T-helper 2 cell (primary cell): ENCODE results near the gene TNFRSF6B.
A peak's percentile ranks its signal among the peaks of the same experiment; 100 is the strongest.

Experiments used
- DNase-seq, 5 experiments: peaks; one replicate each; pipeline versions ENCODE4 v3.0.0 to v3.0.0-alpha.2; 2012 to 2022

Gene TNFRSF6B

DNA sequence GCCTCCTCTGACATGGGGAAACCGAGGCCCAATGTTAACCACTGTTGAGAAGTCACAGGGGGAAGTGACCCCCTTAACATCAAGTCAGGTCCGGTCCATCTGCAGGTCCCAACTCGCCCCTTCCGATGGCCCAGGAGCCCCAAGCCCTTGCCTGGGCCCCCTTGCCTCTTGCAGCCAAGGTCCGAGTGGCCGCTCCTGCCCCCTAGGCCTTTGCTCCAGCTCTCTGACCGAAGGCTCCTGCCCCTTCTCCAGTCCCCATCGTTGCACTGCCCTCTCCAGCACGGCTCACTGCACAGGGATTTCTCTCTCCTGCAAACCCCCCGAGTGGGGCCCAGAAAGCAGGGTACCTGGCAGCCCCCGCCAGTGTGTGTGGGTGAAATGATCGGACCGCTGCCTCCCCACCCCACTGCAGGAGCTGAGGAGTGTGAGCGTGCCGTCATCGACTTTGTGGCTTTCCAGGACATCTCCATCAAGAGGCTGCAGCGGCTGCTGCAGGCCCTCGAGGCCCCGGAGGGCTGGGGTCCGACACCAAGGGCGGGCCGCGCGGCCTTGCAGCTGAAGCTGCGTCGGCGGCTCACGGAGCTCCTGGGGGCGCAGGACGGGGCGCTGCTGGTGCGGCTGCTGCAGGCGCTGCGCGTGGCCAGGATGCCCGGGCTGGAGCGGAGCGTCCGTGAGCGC, 1.6 kb downstream of the TNFRSF6B start:
- no peak for DNase-seq

- peak in 1 of 5 experiments; percentile 39 for DNase-seq
Observed at GRCh38 chr20:63698739-63699465, 2.5 kb downstream of the TNFRSF6B start.

- no peak for DNase-seq
Observed at GRCh38 chr20:63699466-63700198, 3.2 kb downstream of the TNFRSF6B start.

DNA sequence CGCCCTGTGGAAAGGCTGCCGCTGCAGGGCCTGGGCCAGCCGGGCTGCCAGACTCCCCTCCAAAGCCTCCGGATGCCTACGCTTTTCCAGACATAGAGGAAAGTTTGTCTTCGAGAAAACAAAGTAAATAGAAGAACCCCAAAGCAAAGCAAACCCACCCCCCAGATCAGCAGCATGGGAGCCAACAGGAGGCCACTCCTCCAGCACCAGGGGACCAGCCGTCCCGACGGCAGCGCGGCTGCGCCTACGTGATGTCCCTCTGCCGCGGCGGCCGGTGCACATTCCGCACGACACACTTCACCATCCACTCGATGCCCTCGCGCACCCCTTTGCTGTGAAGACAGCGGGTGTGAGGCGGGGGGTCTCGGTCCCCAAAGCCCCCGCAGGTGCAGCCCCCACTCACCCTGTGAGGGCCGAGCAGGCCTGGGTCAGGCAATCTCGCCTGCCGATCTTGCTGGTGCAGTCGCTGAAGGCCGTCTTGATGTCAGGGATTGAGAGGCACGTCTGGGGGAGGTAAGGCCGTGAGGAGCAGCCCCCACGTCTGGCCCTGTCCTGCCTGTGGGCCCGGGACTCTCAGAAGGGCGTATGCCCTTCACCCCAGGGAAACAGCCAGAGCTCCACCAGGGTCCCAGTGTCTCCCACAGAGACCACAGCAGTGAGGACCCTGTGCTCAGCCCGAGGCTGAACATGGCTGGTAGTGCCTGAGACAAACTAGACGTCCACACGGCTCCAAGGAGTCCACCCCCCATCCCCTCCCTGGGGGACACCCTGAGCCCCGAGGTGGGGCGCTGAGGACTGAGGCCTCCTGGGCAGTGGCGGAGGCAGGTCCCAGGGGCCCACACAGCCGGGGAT, 4.0 kb downstream of the TNFRSF6B start:
- DNase-seq = no peak

DNA sequence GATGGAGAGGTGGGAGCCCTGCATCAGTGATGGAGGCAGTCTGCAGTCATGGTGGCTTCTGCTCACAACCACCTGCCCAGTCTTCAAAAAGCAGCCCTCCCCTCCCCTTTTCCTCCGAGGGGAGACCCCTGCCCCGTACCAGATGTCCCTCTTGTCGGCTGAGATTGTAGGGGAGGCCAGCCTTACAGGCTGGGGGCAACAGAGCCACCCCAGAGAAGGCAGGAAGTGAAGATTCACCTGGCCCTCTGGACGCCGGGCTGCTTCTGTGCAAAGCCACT, 4.5 kb downstream of the TNFRSF6B start:
- DNase-seq = no peak

- DNase-seq = peak in 1 of 5 experiments; percentile 28
Observed at GRCh38 chr20:63701329-63702035, 5.0 kb downstream of the TNFRSF6B start.

DNA sequence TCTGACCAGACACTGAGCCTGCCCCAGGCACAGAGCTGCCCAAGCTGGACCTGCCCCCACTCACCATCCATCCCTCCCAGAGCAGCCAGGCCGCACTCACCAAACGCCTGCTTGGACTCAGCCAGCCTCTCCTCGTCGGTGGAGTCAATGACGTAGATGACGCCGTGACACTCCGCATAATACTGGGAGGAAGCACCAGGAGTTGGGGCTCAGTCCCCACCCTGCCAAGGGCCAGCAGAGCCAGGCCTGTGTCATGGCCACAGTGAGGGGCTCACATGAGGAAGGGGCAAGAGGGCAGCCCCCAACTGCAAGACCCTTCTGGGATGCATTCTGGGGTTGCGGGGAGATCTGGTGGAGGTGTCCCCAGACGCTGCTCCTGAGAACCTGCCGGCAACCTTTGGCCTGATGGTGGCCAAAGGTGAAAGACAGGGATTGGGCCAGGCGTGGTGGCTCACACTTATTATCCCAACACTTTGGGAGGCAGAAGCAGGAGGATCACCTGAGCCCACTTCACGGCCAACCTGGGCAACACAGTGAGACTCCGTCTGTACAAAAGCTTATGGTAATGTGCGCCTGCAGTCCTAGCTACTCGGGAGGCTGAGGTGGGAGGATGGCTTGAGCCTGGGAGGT, 5.7 kb downstream of the TNFRSF6B start:
- DNase-seq = no peak

GRCh38 chr20:63702751-63703470, 6.5 kb downstream of the TNFRSF6B start:
- no peak for DNase-seq

DNA sequence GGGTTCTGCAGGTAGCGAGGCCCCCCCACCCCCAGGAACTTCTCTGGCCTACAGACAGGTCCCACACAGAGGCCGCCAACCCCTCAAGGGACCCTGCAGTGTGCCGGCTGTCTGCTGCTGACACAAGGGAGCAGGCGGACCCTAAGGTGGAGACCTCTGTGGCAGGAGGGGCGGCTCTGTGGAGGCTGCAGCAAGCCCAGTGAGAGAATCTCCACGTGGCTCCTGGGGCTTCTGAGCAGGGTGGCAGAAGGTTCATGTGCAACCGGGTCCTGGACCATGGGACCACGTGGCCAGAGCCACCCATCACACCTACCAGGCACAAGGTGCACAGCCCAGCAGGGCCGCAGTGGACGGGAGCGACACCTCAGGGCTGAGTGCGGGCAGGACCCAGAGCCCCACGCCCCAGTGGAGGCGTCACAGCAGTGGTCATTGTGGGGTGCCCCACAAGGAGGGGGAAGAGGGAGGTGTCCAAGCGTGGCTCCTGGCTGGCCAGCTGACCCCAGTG, 7.1 kb downstream of the TNFRSF6B start:
- DNase-seq = no peak

DNA sequence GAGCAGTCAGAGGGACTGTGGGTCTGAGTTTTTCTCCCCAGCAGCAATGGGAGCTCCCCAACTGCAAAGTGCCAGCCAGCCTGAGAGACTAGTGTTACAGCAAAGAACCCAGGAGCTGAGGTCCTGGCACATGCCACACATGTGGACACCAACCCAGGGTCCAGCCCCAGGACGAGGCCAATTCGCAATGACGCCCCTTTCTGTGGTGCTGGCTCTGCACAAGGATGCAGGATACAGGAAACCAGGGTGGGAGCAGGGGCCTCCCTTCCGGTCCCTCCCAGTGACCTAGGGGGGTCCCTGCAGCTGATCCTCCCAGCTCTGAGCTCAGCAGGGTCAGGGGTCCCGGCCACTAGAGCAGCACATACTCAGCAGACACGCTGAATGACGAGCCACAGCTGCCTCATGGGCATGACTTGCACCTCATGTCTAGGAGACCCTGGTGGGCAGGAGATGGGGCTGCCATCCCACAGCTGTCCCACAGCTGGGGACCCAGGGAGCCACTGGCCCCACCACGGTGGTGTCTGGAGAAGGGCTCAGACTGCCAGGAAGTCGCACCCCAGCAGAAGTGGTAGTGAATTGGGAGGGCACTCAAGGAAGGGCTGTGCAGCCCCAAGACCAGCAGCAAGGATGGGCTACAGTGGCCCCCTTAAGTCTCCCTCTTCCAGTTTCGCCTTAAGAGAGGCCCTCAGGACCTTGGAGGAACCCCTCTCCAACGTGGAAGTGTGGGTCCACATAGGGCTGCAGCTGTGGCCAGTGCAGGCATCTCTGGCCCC, 7.7 kb downstream of the TNFRSF6B start:
- DNase-seq = no peak

GRCh38 chr20:63704749-63705117, 8.3 kb downstream of the TNFRSF6B start:
- DNase-seq = no peak

DNA sequence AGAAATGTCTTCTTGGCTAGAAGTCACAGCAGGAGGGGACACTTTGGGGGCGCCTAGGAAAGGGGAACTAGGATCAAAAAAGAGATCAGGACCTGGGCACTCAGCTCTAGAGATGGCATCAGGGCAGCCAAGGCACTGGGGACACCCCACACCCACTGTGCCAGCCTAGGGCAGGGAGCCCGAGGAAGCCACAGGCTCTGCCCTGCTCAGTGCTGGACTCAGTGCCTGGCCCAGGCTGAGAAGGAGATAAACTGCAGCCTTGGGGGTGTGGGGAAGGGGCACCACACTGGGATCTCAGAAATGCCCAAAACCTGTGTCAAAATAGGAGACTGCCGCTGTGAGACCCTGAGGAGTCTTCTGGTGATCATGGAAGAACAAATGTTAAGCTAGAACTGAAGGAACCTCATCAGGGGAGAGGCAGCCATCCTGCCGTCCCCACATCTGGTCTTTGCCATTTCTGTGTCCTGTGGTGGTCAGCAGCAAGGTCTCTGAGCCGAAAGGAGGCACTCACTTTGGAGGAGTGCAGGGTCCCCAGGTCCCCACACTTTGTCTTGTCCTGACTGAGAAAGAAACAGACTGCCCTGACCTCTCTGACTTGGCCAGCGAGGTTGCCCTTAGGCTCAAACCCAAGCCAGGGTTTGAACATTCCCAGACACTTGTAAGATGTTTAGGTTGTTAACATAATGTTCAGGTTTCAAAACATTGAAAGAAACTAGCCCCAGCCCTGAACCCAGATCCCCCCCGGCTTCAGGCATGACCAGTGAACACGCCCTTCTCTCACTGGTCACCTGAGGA, 9.0 kb downstream of the TNFRSF6B start:
- no peak for DNase-seq

DNA sequence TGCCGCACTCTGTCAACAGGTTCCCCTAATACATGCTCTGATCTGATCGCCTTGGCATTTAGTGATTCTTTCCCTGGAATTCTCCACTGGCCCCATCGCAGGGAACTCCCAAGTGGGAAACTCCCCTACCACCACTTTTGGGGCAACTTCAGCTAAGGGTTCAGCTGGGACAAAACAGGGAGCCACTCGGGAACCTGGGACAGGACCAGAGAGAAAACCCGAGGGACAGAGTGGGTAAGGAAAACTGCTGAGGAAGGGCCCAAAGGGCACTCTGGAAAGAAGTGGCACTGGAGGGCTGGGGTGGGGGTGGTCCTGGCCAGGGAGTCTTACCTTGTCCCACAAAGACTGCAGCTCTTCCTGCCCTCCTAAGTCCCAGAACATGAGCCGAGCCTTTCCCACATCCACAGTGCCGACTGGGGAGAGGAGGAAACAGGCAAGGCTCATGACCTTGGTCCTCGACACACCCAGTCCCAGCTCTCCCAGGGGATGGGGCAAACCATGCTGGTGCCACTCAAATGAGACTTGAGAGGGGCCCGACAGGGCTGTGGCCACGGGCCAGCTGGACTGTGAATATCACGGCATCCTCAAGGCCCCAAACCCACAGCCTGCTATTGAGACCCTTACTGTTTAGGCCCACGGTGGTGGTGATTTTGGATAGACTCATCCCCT, 9.7 kb downstream of the TNFRSF6B start:
- no peak for DNase-seq

DNA sequence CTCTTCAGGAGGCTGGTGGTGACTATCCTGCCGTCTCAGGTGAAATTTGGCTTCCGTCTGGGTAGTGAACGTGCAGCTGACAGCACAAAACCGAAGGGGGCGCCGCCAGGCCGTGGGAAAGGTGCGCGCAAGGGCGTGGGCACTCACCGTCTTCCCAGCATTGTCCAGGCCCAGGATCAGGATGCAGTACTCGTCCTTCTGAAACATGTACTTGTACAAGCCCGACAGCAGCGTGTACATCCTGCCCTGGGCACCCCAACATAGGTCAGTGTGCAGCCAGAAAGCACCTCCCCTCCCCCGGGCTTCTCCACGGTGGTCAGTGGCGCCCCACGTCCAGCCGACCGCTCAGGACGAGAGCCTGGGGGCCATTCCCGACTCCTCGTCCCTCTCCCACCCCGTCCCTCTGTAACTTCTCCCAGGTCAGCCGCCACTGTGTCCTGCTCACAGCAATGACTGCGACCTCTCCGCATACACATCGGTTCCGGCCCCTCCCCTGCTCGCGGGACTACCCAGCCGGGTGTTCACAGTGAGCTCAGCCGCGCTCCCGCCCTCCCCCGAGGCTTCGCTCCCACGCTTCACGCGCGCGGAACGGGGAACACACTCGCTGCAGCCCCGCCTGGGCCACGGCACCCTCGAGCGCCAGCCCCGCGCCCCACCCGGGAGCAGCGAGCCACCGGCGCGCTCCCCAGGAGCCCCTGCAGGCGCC, 10.6 kb downstream of the TNFRSF6B start:
- peak; percentile 26 to 78 (median 47) for DNase-seq

GRCh38 chr20:63707558-63708300, 11.3 kb downstream of the TNFRSF6B start, which contains the start of the genes ARFRP1 and ZGPAT:
TSS of gene ARFRP1 (minus strand) at chr20:63707976. CDS start at chr20:63707091, 885 bp downstream.
TSS of gene ZGPAT (plus strand) at chr20:63708039. CDS start at chr20:63708581, 542 bp downstream.
- DNase-seq = peak; percentile 74 to 94 (median 81)

DNA sequence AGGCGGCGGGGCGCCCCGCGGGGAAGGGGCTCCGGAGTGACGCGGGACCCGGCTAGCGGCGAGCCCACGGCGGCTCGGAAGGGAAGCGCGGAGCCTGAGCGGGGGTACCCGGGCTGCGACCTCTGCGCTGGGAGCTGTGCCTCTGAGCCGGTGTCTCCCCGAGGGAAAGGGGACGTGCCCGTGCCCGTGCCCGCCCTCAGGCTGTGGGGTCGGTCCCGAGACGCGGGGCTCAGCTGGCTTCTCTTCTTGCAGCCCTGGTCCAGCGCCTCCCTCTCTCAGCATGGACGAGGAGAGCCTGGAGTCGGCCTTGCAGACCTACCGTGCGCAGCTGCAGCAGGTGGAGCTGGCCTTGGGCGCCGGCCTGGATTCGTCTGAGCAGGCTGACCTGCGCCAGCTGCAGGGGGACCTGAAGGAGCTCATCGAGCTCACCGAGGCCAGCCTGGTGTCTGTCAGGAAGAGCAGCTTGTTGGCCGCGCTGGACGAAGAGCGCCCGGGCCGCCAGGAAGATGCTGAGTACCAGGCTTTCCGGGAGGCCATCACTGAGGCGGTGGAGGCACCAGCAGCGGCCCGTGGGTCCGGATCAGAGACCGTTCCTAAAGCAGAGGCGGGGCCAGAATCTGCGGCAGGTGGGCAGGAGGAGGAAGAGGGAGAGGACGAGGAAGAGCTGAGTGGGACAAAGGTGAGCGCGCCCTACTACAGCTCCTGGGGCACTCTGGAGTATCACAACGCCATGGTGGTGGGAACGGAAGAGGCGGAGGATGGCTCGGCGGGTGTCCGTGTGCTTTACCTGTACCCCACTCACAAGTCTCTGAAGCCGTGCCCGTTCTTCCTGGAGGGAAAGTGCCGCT, 12.1 kb downstream of the TNFRSF6B start:
- peak in 2 of 5 experiments; percentile 7 to 18 for DNase-seq
